ENCODE data around the gene GARIN5A. TPM values are rescaled to one million over a fixed set of nuclear protein-coding genes. Genes with fewer than 3 reads are reported as not detected.

The GARIN5A gene
- total RNA-seq, 1 experiment from 2014 or later = 0.46 TPM

- DNase-seq (ENCODE audit: low read depth) = no peak
These were observed 59.3 kb downstream of the GARIN5A start for GRCh38 chr19:50417111-50418081.

Other genes with a start within 250 kb of the GARIN5A start
- 0.06 and 0.15 TPM in 2 replicates for gene KCNC3, start 147.5 kb downstream of the GARIN5A start, total RNA-seq (2014; rRNA removed; shearing (Covaris generic))
- not detected in 2 replicates for gene NAPSA, start 111.2 kb downstream of the GARIN5A start, total RNA-seq (2014; rRNA removed; shearing (Covaris generic))
- 61.1 and 77.3 TPM in 2 replicates for gene NR1H2, start 100.4 kb downstream of the GARIN5A start, total RNA-seq (2014; rRNA removed; shearing (Covaris generic))
- 84.5 and 99.5 TPM in 2 replicates for gene POLD1, start 92.5 kb downstream of the GARIN5A start, total RNA-seq (2014; rRNA removed; shearing (Covaris generic))
- not detected in 2 replicates for gene SPIB, start 57.9 kb downstream of the GARIN5A start, total RNA-seq (2014; rRNA removed; shearing (Covaris generic))
- not detected in 2 replicates for gene MYBPC2, start 44.0 kb downstream of the GARIN5A start, total RNA-seq (2014; rRNA removed; shearing (Covaris generic))
- 98.2 and 135 TPM in 2 replicates for gene EMC10, start 341 bp downstream of the GARIN5A start, total RNA-seq (2014; rRNA removed; shearing (Covaris generic))
- gene JOSD2, start 34.3 kb upstream of the GARIN5A start, total RNA-seq (2014; rRNA removed; shearing (Covaris generic)) = 17.6 and 26.2 TPM in 2 replicates
- not detected in 2 replicates for gene ASPDH, start 37.1 kb upstream of the GARIN5A start, total RNA-seq (2014; rRNA removed; shearing (Covaris generic))
- gene LRRC4B, start 91.6 kb upstream of the GARIN5A start, total RNA-seq (2014; rRNA removed; shearing (Covaris generic)) = 1.8 and 5.6 TPM in 2 replicates
- 0.36 and 1.4 TPM in 2 replicates for gene SYT3, start 163.0 kb upstream of the GARIN5A start, total RNA-seq (2014; rRNA removed; shearing (Covaris generic))
- gene C19orf81, start 172.6 kb upstream of the GARIN5A start, total RNA-seq (2014; rRNA removed; shearing (Covaris generic)) = 9.2 TPM in 1 of 2 replicates, not detected in the other
- gene SHANK1, start 243.0 kb upstream of the GARIN5A start, total RNA-seq (2014; rRNA removed; shearing (Covaris generic)) = 0.17 and 2.4 TPM in 2 replicates
- 47.6 and 56.9 TPM in 2 replicates for gene CLEC11A, start 246.5 kb upstream of the GARIN5A start, total RNA-seq (2014; rRNA removed; shearing (Covaris generic))